ENCODE measurements around the gene ALOX5.
"Not testable (repeated sequence)": the region's sequence is repeated elsewhere in the genome, so short reads cannot be mapped to it uniquely, and the experiment has no call there.

DNA sequence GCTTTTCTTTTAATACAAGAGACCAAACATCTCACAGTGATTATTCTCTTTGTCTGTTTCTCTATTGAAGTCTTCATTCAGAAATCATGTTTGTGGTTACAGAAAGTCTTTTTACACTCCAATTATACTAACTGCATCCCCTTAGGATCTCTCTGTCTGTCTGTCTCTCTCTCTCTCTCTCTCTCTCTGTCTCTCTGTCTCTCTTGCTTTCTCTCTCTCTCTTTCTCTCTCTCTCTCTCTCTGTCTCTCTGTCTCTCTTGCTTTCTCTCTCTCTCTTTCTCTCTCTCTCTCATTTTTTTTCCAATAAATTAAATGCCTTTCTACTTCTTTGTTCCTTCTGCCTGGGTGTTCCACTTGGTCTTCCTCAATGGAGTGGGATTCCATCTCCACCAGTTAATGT is 35.3 kb downstream of the ALOX5 start:
- not testable (repeated sequence) for TF ChIP-seq POLR2A (IDR thresholded peaks at IDR 0.05)
- TF ChIP-seq, protein P1, sequence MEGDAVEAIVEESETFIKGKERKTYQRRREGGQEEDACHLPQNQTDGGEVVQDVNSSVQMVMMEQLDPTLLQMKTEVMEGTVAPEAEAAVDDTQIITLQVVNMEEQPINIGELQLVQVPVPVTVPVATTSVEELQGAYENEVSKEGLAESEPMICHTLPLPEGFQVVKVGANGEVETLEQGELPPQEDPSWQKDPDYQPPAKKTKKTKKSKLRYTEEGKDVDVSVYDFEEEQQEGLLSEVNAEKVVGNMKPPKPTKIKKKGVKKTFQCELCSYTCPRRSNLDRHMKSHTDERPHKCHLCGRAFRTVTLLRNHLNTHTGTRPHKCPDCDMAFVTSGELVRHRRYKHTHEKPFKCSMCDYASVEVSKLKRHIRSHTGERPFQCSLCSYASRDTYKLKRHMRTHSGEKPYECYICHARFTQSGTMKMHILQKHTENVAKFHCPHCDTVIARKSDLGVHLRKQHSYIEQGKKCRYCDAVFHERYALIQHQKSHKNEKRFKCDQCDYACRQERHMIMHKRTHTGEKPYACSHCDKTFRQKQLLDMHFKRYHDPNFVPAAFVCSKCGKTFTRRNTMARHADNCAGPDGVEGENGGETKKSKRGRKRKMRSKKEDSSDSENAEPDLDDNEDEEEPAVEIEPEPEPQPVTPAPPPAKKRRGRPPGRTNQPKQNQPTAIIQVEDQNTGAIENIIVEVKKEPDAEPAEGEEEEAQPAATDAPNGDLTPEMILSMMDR (IDR thresholded peaks at IDR 0.05), result not testable (repeated sequence)

Data from heart left ventricle (tissue), 13 donors.